HepG2 (cell line): ENCODE measurements around the gene CHKA. TPM values are rescaled to one million over a fixed set of nuclear protein-coding genes. Genes with fewer than 3 reads are reported as not detected.
A peak's percentile ranks its signal among the peaks of the same experiment; 100 is the strongest.

Experiments used
- ARNT ChIP-seq: fragments of 450-650 bp; IDR thresholded peaks from 2 replicates; pipeline ENCODE4 v1.6.1; 2017
- CEBPZ ChIP-seq: IDR thresholded peaks from 2 replicates; pipeline ENCODE4 v1.6.1; 2012; ENCODE audit warnings: low read length, improper control_type of control experiment
- ELF3 ChIP-seq: IDR thresholded peaks from 2 replicates; pipeline ENCODE4 v1.6.1; 2016; ENCODE audit warnings: missing genetic modification reagents, missing compliant biosample characterization
- GABPA ChIP-seq, 2 experiments: IDR thresholded peaks; 2 replicates each; pipeline ENCODE4 v1.6.1; 2011 to 2016; ENCODE audit warnings: low read depth in 2 of 2, low read length in 1 of 2, missing biosample characterization in 1 of 2, missing genetic modification characterization in 1 of 2
- HNRNPUL1 ChIP-seq: fragments of 200-400 bp; formaldehyde crosslinking; IDR thresholded peaks from 2 replicates; pipeline ENCODE4 v1.6.1; 2017; ENCODE audit warnings: low read depth, mild to moderate bottlenecking, low read length, moderate library complexity
- IKZF4 ChIP-seq: sonication (generic); formaldehyde crosslinking; IDR thresholded peaks from 2 replicates; pipeline ENCODE4 v1.5.1; 2020; ENCODE audit warnings: borderline replicate concordance, mild to moderate bottlenecking, low read depth, missing genetic modification reagents; ENCODE audit errors: not compliant biosample characterization
- KLF15 ChIP-seq: sonication (generic); formaldehyde crosslinking; IDR thresholded peaks from 2 replicates; pipeline ENCODE4 v1.8.1; 2023; ENCODE audit warnings: borderline replicate concordance, mild to moderate bottlenecking, inconsistent platforms, missing genetic modification reagents, mixed read lengths
- NR2F2 ChIP-seq: IDR thresholded peaks from 2 replicates; pipeline ENCODE4 v1.6.1; 2012; ENCODE audit warnings: low read depth, inconsistent platforms, borderline replicate concordance
- PCBP1 ChIP-seq: fragments of 200-400 bp; formaldehyde crosslinking; IDR thresholded peaks from 2 replicates; pipeline ENCODE4 v1.6.1; 2017; ENCODE audit warnings: mild to moderate bottlenecking, low read depth, low read length, borderline replicate concordance
- PITX1 ChIP-seq: sonication (generic); formaldehyde crosslinking; IDR thresholded peaks from 2 replicates; pipeline ENCODE4 v1.5.1; 2020; ENCODE audit warnings: mild to moderate bottlenecking, missing genetic modification reagents
- PRDM15 ChIP-seq: sonication (generic); formaldehyde crosslinking; IDR thresholded peaks from 2 replicates; pipeline ENCODE4 v1.4.0; 2020; ENCODE audit warnings: missing genetic modification reagents
- SMARCE1 ChIP-seq: fragments of 450-650 bp; IDR thresholded peaks from 2 replicates; pipeline ENCODE4 v1.6.1; 2017; ENCODE audit warnings: borderline replicate concordance
- YEATS4 ChIP-seq: sonication (generic); formaldehyde crosslinking; IDR thresholded peaks from 2 replicates; pipeline ENCODE4 v1.4.0; 2020; ENCODE audit warnings: missing genetic modification reagents, borderline replicate concordance
- ZBTB34 ChIP-seq: sonication (generic); formaldehyde crosslinking; IDR thresholded peaks from 2 replicates; pipeline ENCODE4 v1.8.0; 2022; ENCODE audit warnings: mild to moderate bottlenecking, missing genetic modification reagents
- ZNF160 ChIP-seq: sonication (generic); formaldehyde crosslinking; IDR thresholded peaks from 2 replicates; pipeline ENCODE4 v1.8.0; 2022; ENCODE audit warnings: mild to moderate bottlenecking, inconsistent platforms, missing genetic modification reagents
- ZNF224 ChIP-seq: sonication (generic); formaldehyde crosslinking; IDR thresholded peaks from 2 replicates; pipeline ENCODE4 v1.5.0; 2020; ENCODE audit warnings: mild to moderate bottlenecking, missing genetic modification reagents
- ZNF256 ChIP-seq: sonication (generic); formaldehyde crosslinking; conservative IDR thresholded peaks from 2 replicates; pipeline ENCODE4 v1.4.0; 2020; ENCODE audit warnings: missing genetic modification reagents
- ZNF274 ChIP-seq: sonication (generic); formaldehyde crosslinking; IDR thresholded peaks from 2 replicates; pipeline ENCODE4 v1.5.1; 2020; ENCODE audit warnings: mild to moderate bottlenecking, missing genetic modification reagents
- ZNF704 ChIP-seq: sonication (generic); formaldehyde crosslinking; IDR thresholded peaks from 2 replicates; pipeline ENCODE4 v1.8.1; 2023; ENCODE audit warnings: mild to moderate bottlenecking, inconsistent platforms, moderate library complexity, missing genetic modification reagents, borderline replicate concordance
- ZNF773 ChIP-seq: sonication (generic); formaldehyde crosslinking; IDR thresholded peaks from 2 replicates; pipeline ENCODE4 v1.4.0; 2020; ENCODE audit warnings: missing genetic modification reagents, borderline replicate concordance
- polyA plus RNA-seq, 8 experiments: library from polyadenylated mRNA; depleted of rRNA in 3 of 8; stranded (reverse) in 7 of 8; unstranded in 1 of 8; fragments of >200 nt; fragmentation: Illumina TruSeq in 4 of 8; extraction: Trizol in 4 of 8; gene quantifications; 2 replicates each; pipeline versions ENCODE4 v1.2.1 to v1.2.3, GENCODE V29; 2011 to 2016; ENCODE audit warnings: low read depth in 4 of 8, missing spikeins in 1 of 8, mixed read lengths in 1 of 8; ENCODE audit not compliant: insufficient read depth in 1 of 8
- total RNA-seq, 5 experiments: library from RNA; depleted of rRNA; stranded (reverse); fragments of >200 nt; fragmentation: Illumina TruSeq; extraction: Trizol; gene quantifications; 2 replicates each; pipeline ENCODE4 v1.2.3, GENCODE V29; 2016; ENCODE audit warnings: low read depth in 1 of 5

The CHKA gene
- total and polyA plus RNA-seq, 2 of the 13 experiments (the other 11 are each of a cell fraction or from before 2014, with no cell fraction given) = 71.6 to 92.7 TPM

- no peak for TF ChIP-seq CEBPZ
- TF ChIP-seq ZNF704 (CRISPR knock-in tag) = no peak
- TF ChIP-seq ZNF256 (CRISPR knock-in tag) = no peak
- no peak for TF ChIP-seq IKZF4
- no peak for TF ChIP-seq SMARCE1
- no peak for TF ChIP-seq PRDM15 (CRISPR knock-in tag)
- no peak for TF ChIP-seq KLF15 (CRISPR knock-in tag)
- TF ChIP-seq ZNF773 (CRISPR knock-in tag) = no peak
- no peak for TF ChIP-seq ARNT
- no peak for TF ChIP-seq PCBP1
- no peak for TF ChIP-seq GABPA (IDR thresholded peaks at IDR 0.05; ENCODE audit: low read depth, low read length)
- no peak for TF ChIP-seq GABPA (CRISPR knock-in tag; IDR thresholded peaks at IDR 0.05; ENCODE audit: low read depth)
- no peak for TF ChIP-seq ELF3
- TF ChIP-seq PITX1 (CRISPR knock-in tag) = no peak
- TF ChIP-seq ZNF224 (CRISPR knock-in tag) = no peak
- TF ChIP-seq ZBTB34 = no peak
- peak; percentile 69 for TF ChIP-seq NR2F2
- TF ChIP-seq YEATS4 = no peak
- TF ChIP-seq HNRNPUL1 = no peak
- TF ChIP-seq ZNF160 (CRISPR knock-in tag) = no peak
- TF ChIP-seq ZNF274 (CRISPR knock-in tag) = no peak
These were observed 108.2 kb downstream of the CHKA start (continued) for GRCh38 chr11:68012843-68013610.
